LNCAP (cell line): ENCODE measurements around the gene STK10.

Experiments
- TF ChIP-seq, protein P1 (sequence below): fragments of 450-650 bp; IDR thresholded peaks from 2 replicates; pipeline ENCODE4 v1.5.1; 2017; ENCODE audit warnings: mild to moderate bottlenecking

STK10 gene

DNA sequence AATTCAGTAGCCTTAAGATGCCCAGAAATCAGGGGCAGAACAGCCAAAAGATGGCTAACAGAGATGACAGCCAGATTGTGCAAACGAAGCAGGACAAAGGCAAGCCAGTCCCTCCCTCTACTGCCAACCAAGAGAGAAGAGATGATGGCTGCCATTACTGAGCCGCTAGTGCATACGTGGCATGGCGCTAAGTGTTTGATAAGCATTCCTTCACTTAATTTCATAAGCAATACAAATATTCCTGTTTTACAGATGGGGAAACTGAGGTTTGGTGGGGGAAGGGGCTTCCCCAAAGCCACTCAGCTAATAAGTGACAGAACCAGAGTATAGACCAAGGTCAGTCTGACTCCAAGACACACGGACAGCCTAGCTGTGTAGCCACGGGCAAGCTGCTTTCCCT lies 44.1 kb downstream of the STK10 start:
- TF ChIP-seq, protein P1, sequence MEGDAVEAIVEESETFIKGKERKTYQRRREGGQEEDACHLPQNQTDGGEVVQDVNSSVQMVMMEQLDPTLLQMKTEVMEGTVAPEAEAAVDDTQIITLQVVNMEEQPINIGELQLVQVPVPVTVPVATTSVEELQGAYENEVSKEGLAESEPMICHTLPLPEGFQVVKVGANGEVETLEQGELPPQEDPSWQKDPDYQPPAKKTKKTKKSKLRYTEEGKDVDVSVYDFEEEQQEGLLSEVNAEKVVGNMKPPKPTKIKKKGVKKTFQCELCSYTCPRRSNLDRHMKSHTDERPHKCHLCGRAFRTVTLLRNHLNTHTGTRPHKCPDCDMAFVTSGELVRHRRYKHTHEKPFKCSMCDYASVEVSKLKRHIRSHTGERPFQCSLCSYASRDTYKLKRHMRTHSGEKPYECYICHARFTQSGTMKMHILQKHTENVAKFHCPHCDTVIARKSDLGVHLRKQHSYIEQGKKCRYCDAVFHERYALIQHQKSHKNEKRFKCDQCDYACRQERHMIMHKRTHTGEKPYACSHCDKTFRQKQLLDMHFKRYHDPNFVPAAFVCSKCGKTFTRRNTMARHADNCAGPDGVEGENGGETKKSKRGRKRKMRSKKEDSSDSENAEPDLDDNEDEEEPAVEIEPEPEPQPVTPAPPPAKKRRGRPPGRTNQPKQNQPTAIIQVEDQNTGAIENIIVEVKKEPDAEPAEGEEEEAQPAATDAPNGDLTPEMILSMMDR = no peak

DNA sequence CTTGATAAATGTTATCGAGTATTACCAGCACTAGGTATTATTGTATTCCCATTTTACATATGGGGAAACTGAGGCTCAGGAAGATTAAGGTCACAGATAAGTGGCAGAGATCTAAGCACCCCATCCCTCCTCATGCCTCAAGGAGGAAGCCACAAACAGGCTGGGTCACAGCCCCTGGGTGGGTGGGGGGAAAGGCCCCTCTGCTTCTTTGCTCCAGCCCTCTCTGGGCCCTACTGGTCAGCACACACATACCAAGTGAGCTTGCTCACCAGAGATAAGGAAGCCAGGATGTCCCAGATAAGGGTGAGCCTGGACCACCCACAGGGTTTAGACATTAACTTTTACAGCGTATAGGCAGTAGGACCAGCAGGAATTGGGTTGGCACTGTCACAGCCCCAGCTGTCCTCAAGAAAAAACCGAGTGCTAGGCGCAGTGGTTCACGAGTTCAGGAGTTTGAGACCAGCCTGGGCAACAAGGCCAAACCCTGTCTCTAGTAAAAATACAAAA lies 45.3 kb downstream of the STK10 start:
- TF ChIP-seq, protein P1 = no peak

DNA sequence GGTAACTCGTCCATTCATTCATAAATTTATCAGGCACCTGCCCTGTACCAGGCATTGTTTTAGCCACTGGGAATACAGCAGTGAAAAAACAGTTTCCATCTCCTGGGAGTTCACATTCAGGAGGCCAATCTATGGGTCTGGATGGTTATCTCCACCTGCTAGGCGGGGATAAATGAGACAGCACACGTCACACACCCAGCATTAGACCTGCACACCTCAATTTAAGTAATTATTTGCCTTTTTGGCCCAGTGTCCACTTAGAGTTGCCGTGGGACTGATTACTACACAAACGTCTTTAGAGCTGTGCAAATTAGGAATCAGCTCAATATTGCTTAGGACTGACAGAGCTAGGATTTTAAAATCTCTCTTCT lies 46.1 kb downstream of the STK10 start:
- TF ChIP-seq, protein P1 = no peak

DNA sequence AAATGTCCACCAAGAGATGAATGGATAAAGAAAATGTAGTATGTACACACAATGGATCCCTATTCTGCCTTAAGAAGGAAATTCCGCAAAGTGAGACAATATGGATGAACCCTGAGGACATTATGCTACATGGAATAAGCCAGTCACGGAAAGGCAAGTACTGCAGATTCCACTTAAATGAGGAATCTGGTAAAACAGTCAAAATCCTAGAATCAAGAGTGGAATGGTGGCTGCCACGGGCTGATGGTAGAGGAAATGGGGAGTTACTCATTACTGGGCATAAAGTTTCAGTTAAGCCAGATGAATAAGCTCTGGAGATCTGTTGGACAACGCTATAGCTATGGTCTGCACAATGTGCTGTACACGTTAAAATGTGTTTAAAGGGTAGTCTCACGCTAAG lies 47.2 kb downstream of the STK10 start:
- TF ChIP-seq, protein P1 = no peak

DNA sequence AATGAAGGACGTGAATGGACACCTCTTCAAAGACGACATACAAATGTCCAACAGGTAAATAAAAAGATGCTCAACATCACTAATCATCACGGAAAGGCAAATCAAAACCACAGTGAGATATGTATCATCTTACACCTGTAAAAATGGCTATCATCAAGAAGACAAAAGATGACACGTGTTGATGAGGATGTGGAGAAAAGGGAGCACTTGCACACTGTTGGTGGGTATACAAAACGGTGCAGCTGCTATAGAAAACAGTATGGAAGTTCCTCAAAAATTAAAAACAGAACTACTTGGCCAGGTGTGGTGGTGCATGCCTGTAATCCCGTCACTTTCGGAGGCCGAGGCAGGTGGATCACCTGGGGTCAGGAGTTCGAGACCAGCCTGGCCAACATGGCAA lies 47.9 kb downstream of the STK10 start:
- TF ChIP-seq, protein P1 = no peak

DNA sequence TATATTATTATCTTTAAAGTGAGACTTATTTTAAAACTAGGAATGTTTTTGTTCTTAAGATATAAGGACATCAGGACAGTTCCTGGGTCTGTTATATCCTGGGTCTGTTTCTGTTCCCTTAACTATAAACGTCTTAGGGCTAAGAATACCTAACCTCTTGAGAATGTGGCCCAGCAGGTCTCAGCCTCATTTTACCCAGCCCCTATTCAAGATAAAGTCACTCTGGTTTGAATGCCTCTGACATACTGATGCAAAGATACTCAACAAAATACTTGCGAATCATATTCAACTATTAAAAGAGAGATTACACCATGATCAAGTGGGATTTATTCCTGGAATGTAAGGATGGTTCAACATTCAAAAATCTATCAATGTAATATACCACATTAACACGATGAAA lies 51.0 kb downstream of the STK10 start:
- TF ChIP-seq, protein P1 = no peak

GRCh38 chr5:172133359-172134029 lies 54.5 kb downstream of the STK10 start:
- TF ChIP-seq, protein P1 = no peak

DNA sequence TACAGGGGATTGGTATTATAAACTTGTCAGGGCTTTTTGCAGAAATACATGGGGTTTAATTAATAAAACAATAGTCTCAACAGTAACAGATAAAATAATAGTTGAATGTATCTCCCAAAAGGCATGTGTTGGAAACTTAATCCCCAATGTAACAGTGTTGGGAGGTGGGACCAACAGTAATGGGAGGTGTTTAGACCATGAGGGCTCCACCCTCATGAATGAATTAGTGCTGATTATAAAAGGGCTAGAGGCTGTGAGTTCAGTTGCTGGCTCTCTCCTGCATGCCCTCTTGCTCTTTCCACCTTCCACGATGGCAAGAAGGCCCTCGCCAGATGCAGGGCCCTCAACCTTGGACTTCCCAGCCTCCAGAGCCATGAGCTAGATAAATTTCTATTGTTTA lies 56.3 kb downstream of the STK10 start:
- TF ChIP-seq, protein P1 = no peak
